Prostate gland (tissue), 2 donors: Measurements from ENCODE around the gene EIF2D. TPM values are rescaled to one million over a fixed set of nuclear protein-coding genes. Genes with fewer than 3 reads are reported as not detected.

ENCODE experiments used
- DNase-seq: peaks from one replicate; pipeline ENCODE4 v3.0.0-alpha.2; 2019; ENCODE audit warnings: low spot score
- H3K27ac ChIP-seq, 2 donors: fragments of 200-600 bp; sonication (generic); 2 replicates each; pipeline ENCODE4 v1.5.1; 2017 to 2019
- H3K27me3 ChIP-seq: fragments of 200-600 bp; sonication (generic); replicated peaks from 2 replicates; pipeline ENCODE4 v1.5.1; 2019; ENCODE audit not compliant: insufficient read depth
- H3K36me3 ChIP-seq, 2 donors: fragments of 200-600 bp; sonication (generic); 1 replicate in 1 of 2; 2 replicates in 1 of 2; pipeline versions ENCODE4 v1.5.1 to v1.8.1; 2017 to 2019
- H3K4me1 ChIP-seq: fragments of 200-600 bp; sonication (generic); replicated peaks from 2 replicates; pipeline ENCODE4 v1.5.1; 2019
- H3K4me3 ChIP-seq, 2 donors: fragments of 200-600 bp; sonication (generic); 2 replicates each; pipeline ENCODE4 v1.5.1; 2017 to 2019
- H3K9me3 ChIP-seq: fragments of 200-600 bp; sonication (generic); 2 replicates; pipeline ENCODE4 v1.5.1; 2017
- POLR2A ChIP-seq: fragments of 450-650 bp; IDR thresholded peaks from one replicate; pipeline ENCODE4 v1.6.1; 2016; ENCODE audit warnings: antibody characterized with exemption, mild to moderate bottlenecking
- POLR2AphosphoS5 ChIP-seq: sonication (generic); formaldehyde crosslinking; IDR thresholded peaks from one replicate; pipeline ENCODE4 v1.6.1; 2017; ENCODE audit warnings: antibody characterized with exemption
- WGBS: methylation state at CpG from one replicate; pipeline ENCODE4 v1.1.5; 2018; 5-methylcytosine and 5-hydroxymethylcytosine counted together
- intact Hi-C: fragments of 100-400 bp; cut with DNase I; formaldehyde crosslinking; loops from one replicate; pipeline ENCODE4 v1.14.2; 2022
- total RNA-seq, 2 donors: library from RNA; depleted of rRNA; stranded (reverse); fragments of >200 nt; gene quantifications; one replicate each; pipeline ENCODE4 v1.1.0, GENCODE V29; 2016
- TF ChIP-seq, protein P1 (sequence below), 4 experiments: fragments of 200-600 bp in 2 of 4; fragments of 450-650 bp in 2 of 4; sonication (generic) in 2 of 4; IDR thresholded peaks; 1 replicate in 3 of 4; 2 replicates in 1 of 4; pipeline ENCODE4 v1.5.1; 2016 to 2019; ENCODE audit warnings: antibody characterized with exemption in 4 of 4, mild to moderate bottlenecking in 2 of 4, moderate library complexity in 2 of 4

EIF2D gene
- total RNA-seq, 2 donors from 2014 or later = 42.8 to 60.2 TPM

DNA sequence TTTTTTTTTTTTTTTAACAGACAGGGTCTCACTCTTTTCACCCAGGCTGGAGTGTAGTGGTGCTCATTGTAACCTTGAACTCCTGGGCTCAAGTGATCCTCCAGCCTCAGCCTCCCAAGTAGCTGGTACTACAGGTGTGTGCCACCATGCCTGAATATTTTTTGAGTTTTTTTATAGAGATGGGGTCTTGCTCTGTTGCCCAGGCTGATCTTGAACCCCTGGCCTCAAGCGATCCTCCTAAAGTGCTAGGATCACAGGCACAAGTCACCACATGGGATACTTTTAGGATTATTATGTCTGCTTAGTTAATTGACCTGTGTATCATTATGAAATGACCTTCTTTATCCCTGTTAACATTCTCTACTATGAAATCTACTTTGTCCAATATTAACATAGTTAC lies 66.9 kb downstream of the EIF2D start:
- Histone ChIP-seq H3K4me1 (peaks cover 6% of the 10 kb centered on the region), H3K27me3 (no peaks in the 10 kb centered on the region), H3K4me3 (no peak overlapping the region), H3K9me3 (no peaks in the 10 kb centered on the region), H3K27ac (no peak overlapping the region), H3K36me3 (no peaks in the 10 kb centered on the region)
- no peak for DNase-seq
- intact Hi-C loops = no loop called here
- TF ChIP-seq POLR2A (no peak), POLR2AphosphoS5 (no peak)
- TF ChIP-seq, protein P1, sequence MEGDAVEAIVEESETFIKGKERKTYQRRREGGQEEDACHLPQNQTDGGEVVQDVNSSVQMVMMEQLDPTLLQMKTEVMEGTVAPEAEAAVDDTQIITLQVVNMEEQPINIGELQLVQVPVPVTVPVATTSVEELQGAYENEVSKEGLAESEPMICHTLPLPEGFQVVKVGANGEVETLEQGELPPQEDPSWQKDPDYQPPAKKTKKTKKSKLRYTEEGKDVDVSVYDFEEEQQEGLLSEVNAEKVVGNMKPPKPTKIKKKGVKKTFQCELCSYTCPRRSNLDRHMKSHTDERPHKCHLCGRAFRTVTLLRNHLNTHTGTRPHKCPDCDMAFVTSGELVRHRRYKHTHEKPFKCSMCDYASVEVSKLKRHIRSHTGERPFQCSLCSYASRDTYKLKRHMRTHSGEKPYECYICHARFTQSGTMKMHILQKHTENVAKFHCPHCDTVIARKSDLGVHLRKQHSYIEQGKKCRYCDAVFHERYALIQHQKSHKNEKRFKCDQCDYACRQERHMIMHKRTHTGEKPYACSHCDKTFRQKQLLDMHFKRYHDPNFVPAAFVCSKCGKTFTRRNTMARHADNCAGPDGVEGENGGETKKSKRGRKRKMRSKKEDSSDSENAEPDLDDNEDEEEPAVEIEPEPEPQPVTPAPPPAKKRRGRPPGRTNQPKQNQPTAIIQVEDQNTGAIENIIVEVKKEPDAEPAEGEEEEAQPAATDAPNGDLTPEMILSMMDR (IDR thresholded peaks at IDR 0.05) = no peak
- WGBS = 100% methylated on average over 1 of the region's 1 CpG

DNA sequence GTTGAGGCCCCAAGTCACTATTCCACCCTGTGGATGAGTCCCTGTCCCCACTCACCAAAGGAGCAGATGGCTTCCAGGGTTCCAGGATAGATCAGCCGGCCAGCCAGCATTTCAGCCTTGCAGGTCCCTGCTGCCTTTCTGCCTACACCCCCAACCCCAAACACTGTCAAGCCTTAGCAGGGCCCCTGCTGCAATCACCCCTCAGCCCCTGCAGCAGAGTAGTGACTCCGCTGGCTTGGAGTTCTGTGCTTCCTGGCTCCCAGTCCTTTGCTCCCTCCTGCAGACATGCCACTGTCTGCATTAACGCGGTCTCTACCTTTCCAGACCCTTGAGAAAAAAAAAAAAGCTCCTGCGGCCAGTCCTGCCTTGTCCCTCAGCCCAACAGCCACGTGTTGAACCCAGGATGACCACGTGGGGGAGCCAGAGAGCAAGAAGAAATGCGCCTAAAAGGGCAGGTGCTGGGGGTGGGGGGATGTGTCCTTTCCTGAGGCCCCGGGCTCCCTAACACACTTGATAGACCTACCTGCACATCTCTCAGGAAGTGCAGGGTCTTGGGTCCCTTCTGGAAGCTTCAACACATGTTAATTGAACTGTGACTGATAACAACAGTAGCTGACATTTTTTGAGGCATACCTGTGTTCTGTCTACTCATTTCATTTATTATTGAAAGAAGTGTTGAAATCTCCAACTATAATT lies 67.6 kb downstream of the EIF2D start:
- Histone ChIP-seq H3K4me1 (peaks cover 13% of the 10 kb centered on the region), H3K36me3 (no peaks in the 10 kb centered on the region), H3K27me3 (no peaks in the 10 kb centered on the region), H3K9me3 (no peaks in the 10 kb centered on the region), H3K4me3 (no peak overlapping the region), H3K27ac (no peak overlapping the region)
- DNase-seq = peak; percentile 46
- TF ChIP-seq, protein P1 (IDR thresholded peaks at IDR 0.05) = peak; percentile 61 to 85 (median 75)
- TF ChIP-seq POLR2A = no peak
- TF ChIP-seq POLR2AphosphoS5 = peak; percentile 35
- intact Hi-C loops = no loop called here
- WGBS = 15% methylated on average over 9 of the region's 9 CpGs

Other genes starting within 250 kb of the EIF2D start
- gene IKBKE, start 142.0 kb downstream of the EIF2D start, total RNA-seq = 1 to 10 TPM; 3.6 to 6.1 TPM
- gene RASSF5, start 104.9 kb downstream of the EIF2D start, total RNA-seq = 10 to 100 TPM; 22.2 to 42.5 TPM
- gene DYRK3, start 23.1 kb upstream of the EIF2D start, total RNA-seq = 1 to 10 TPM; 2.6 to 9.7 TPM
- gene MAPKAPK2, start 72.4 kb upstream of the EIF2D start, total RNA-seq = 10 to 100 TPM; 27.1 to 67.0 TPM
- gene IL19, start 158.3 kb upstream of the EIF2D start, total RNA-seq = not detected
- not detected for gene IL10, start 160.0 kb upstream of the EIF2D start, total RNA-seq